GM21619 (cell line): ENCODE results near the gene RNASE11.

Experiments used
- ATAC-seq: cut with Tn5 transposase; IDR thresholded peaks from one replicate; pipeline ENCODE4 v1.9.1; 2021; ENCODE audit not compliant: unreplicated experiment

RNASE11 gene

GRCh38 chr14:20546877-20547276, 40.9 kb downstream of the RNASE11 start:
- ATAC-seq: no peak

GRCh38 chr14:20539906-20540305, 47.9 kb downstream of the RNASE11 start:
- no peak for ATAC-seq
